AG09319 (cell line): Measurements from ENCODE around the gene LTN1.

Experiments
- DNase-seq: peaks from one replicate; pipeline ENCODE4 v3.0.0-alpha.2; 2010; ENCODE audit warnings: low read depth; ENCODE audit errors: extremely low read depth
- CTCF ChIP-seq: IDR thresholded peaks from 2 replicates; pipeline ENCODE4 v1.5.1; 2011; ENCODE audit warnings: low read depth, mild to moderate bottlenecking, inconsistent platforms, low read length, moderate library complexity

LTN1 gene

GRCh38 chr21:28893687-28894086 is 99.0 kb downstream of the LTN1 start:
- TF ChIP-seq CTCF: no peak
- no peak for DNase-seq

GRCh38 chr21:28892199-28893111 is 100.2 kb downstream of the LTN1 start:
- no peak for TF ChIP-seq CTCF
- no peak for DNase-seq

- no peak for TF ChIP-seq CTCF
- DNase-seq: peak; percentile 57
These were observed 106.9 kb downstream of the LTN1 start for GRCh38 chr21:28885853-28886177.

- no peak for TF ChIP-seq CTCF
- peak; percentile 89 for DNase-seq
These were observed 107.5 kb downstream of the LTN1 start for GRCh38 chr21:28884976-28885852.

- no peak for TF ChIP-seq CTCF
- DNase-seq: no peak
These were observed 108.2 kb downstream of the LTN1 start for GRCh38 chr21:28884481-28884880.

- no peak for TF ChIP-seq CTCF
- no peak for DNase-seq
These were observed 108.7 kb downstream of the LTN1 start for GRCh38 chr21:28883931-28884330.

GRCh38 chr21:28882345-28882744 is 110.3 kb downstream of the LTN1 start:
- no peak for DNase-seq
- no peak for TF ChIP-seq CTCF
